Right atrium auricular region (tissue), 2 donors: Measurements from ENCODE around the gene ALDH3A1. TPM values are rescaled to one million over a fixed set of nuclear protein-coding genes. Genes with fewer than 3 reads are reported as not detected.

ENCODE experiments used
- DNase-seq: peaks from one replicate; pipeline ENCODE4 v3.0.0-alpha.2; 2019; ENCODE audit warnings: low spot score
- H3K27ac ChIP-seq, 2 donors: fragments of 200-600 bp; sonication (generic); 1 replicate in 1 of 2; 2 replicates in 1 of 2; pipeline ENCODE4 v1.5.1; 2016 to 2019
- H3K27me3 ChIP-seq, 2 donors: fragments of 200-600 bp; sonication (generic); one replicate each; pipeline versions ENCODE4 v1.5.1 to v1.6.0; 2017 to 2019
- H3K36me3 ChIP-seq: fragments of 200-600 bp; sonication (generic); one replicate; pipeline ENCODE4 v1.5.1; 2016
- H3K4me1 ChIP-seq, 2 donors: fragments of 200-600 bp; sonication (generic); one replicate each; pipeline versions ENCODE4 v1.5.1 to v1.6.0; 2017 to 2019
- H3K4me3 ChIP-seq, 2 donors: fragments of 200-600 bp; sonication (generic); 1 replicate in 1 of 2; 2 replicates in 1 of 2; pipeline ENCODE4 v1.5.1; 2017 to 2019; ENCODE audit warnings: mild to moderate bottlenecking in 1 of 2, moderate library complexity in 1 of 2
- H3K9me3 ChIP-seq, 2 donors: fragments of 200-600 bp; sonication (generic); one replicate each; pipeline ENCODE4 v1.5.1; 2019
- total RNA-seq, 2 donors: library from RNA; depleted of rRNA; stranded (reverse); fragments of >200 nt; gene quantifications; one replicate each; pipeline ENCODE4 v1.1.0, GENCODE V29; 2016
- TF ChIP-seq, protein P1 (sequence below), 2 donors: fragments of 200-600 bp; sonication (generic); IDR thresholded peaks; one replicate each; pipeline ENCODE4 v1.5.1; 2019; ENCODE audit warnings: antibody characterized with exemption in 2 of 2

Gene ALDH3A1
- total RNA-seq, 2 donors from 2014 or later, result 0.22 to 1.8 TPM

DNA sequence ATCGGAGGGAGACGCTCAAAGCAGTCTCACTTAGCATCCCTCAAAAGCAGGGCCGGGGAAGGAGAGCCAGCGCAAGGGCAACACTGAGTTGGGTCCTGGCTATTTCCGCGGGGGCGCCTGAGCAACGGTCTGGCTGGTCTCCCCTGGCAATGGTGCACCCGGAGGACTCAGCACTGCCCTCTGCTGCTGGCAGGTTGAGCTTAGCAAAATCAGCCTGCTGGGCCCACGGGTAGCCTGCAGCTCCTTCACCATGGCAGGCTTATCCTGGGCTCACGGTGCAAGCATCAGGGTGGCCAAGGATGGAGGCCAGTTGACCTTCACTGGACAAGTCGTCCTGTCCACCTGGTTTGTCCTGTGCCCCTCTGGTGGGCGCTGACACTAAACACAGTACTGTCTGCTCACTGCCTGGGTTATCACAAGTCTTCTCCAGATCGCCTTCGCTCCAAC, 14.4 kb upstream of the ALDH3A1 start:
- Histone ChIP-seq H3K4me1 (peaks cover 0 to 7% of the 10 kb centered on the region in 2 donors), H3K27me3 (no peaks in the 10 kb centered on the region), H3K27ac (no peak overlapping the region), H3K36me3 (no peaks in the 10 kb centered on the region), H3K9me3 (no peaks in the 10 kb centered on the region), H3K4me3 (no peak overlapping the region)
- DNase-seq, result peak; percentile 73
- TF ChIP-seq, protein P1, sequence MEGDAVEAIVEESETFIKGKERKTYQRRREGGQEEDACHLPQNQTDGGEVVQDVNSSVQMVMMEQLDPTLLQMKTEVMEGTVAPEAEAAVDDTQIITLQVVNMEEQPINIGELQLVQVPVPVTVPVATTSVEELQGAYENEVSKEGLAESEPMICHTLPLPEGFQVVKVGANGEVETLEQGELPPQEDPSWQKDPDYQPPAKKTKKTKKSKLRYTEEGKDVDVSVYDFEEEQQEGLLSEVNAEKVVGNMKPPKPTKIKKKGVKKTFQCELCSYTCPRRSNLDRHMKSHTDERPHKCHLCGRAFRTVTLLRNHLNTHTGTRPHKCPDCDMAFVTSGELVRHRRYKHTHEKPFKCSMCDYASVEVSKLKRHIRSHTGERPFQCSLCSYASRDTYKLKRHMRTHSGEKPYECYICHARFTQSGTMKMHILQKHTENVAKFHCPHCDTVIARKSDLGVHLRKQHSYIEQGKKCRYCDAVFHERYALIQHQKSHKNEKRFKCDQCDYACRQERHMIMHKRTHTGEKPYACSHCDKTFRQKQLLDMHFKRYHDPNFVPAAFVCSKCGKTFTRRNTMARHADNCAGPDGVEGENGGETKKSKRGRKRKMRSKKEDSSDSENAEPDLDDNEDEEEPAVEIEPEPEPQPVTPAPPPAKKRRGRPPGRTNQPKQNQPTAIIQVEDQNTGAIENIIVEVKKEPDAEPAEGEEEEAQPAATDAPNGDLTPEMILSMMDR (IDR thresholded peaks at IDR 0.05), result peak; percentile 39 to 88

DNA sequence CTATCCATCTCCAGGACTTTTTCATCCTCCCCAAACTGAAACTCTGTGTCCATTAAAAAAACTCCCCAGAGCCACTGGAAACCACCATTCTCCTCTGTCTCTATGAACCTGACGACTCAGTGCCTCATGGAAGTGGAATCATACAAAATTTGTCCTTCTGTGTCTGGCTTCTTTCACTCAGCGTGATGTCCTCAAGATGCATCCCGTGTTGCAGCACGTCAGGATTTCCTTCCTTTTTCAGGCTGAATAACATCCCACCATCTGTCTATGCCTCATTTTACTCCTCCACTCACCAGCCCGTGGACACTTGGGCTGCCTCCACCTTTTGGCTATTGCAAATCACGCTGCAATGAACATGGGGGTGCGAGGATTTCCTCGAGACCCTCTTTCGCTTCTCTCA, 12.6 kb upstream of the ALDH3A1 start:
- no peak for DNase-seq
- H3K36me3 ChIP-seq, result no peaks in the 10 kb centered on the region
- no peak overlapping the region for H3K4me3 ChIP-seq
- TF ChIP-seq, protein P1 (IDR thresholded peaks at IDR 0.05), result no peak
- no peak overlapping the region for H3K27ac ChIP-seq
- no peaks in the 10 kb centered on the region for H3K9me3 ChIP-seq
- H3K27me3 ChIP-seq, result no peaks in the 10 kb centered on the region
- peaks cover 0 to 7% of the 10 kb centered on the region in 2 donors for H3K4me1 ChIP-seq

DNA sequence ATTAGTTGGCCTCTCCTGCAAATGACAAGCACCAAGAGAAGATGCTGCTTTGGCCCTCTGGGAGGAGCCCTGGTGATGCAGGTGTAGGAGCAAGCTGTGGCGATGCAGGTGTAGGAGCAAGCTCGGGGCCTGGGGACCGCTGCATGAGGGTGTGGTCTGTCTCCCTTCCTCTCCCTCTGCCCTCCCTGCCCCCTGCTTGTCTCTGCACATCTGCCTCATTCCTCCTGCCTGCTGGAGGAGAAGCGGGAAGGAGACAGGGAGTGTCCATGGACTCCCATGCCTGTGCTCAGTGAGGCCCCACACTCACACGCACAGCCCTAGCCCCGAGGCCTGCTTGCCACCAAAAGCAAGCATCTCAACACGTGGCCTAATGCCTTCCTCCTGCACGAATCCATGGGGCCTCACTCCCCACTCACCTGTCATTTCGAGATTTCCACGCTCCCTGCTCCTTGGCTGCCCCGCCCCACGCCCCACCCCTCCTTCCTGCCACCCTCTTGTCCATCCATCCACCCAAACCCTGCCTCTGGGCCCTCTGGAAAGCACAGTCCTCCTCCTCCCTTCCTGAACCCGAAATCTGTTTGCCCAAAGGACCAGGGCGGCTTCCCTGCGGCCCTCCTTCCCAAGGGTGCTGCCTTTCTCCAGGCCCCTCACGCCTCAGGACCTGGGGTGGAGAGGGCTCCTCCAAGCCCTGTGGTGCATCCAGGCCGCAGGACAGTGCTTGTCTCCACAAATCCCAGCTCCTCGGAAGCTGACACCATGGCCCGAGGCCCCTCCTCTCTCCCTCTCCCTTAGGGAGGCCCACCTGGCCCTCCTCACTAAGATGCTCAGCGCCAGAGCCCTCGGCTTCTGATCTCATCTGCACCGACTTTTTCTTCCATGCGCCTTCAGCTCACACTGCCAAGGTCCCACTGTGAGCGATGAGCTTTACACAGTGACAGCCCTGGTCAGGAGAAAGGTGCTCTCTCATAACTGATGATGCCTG, 11.8 kb upstream of the ALDH3A1 start:
- peaks cover 0 to 7% of the 10 kb centered on the region in 2 donors for H3K4me1 ChIP-seq
- TF ChIP-seq, protein P1 (IDR thresholded peaks at IDR 0.05), result no peak
- H3K27ac ChIP-seq, result no peak overlapping the region
- H3K9me3 ChIP-seq, result no peaks in the 10 kb centered on the region
- no peak overlapping the region for H3K4me3 ChIP-seq
- H3K27me3 ChIP-seq, result no peaks in the 10 kb centered on the region
- DNase-seq, result no peak
- H3K36me3 ChIP-seq, result no peaks in the 10 kb centered on the region

DNA sequence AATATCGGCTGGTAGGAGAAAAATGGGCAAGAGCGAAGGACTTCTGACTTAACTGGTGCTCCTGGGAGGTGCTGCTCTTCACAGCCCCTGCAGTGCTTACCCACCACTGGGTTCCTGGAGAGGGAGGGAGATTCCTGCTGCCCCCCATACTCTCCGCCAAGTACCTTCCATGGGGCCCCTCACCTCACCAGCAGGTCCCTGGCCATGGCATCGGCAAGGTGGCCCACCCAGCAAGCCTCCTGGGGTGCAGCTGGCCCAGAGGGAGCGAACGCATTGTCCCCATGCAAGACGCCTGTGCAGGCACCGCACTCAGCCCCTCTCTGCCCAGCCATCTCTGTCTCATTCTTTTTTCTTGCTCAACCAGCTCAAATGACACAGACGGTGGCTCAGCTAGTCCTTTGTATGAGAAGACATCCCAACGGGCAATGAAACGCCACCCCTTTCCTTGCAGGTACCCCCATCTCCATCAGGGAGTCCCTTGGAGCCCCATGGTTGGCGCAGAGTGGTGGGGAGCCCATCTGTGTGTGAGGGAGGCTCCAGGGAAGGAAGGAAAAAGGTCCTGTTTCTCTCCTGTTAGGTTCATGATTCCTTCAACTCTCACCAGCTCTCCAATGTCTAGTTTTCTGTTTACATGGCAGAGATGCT, 9.6 kb upstream of the ALDH3A1 start:
- no peak overlapping the region for H3K27ac ChIP-seq
- TF ChIP-seq, protein P1 (IDR thresholded peaks at IDR 0.05), result no peak
- peaks cover 0 to 8% of the 10 kb centered on the region in 2 donors for H3K4me1 ChIP-seq
- H3K36me3 ChIP-seq, result no peaks in the 10 kb centered on the region
- H3K4me3 ChIP-seq, result no peak overlapping the region
- DNase-seq, result no peak
- H3K27me3 ChIP-seq, result no peaks in the 10 kb centered on the region
- no peaks in the 10 kb centered on the region for H3K9me3 ChIP-seq

DNA sequence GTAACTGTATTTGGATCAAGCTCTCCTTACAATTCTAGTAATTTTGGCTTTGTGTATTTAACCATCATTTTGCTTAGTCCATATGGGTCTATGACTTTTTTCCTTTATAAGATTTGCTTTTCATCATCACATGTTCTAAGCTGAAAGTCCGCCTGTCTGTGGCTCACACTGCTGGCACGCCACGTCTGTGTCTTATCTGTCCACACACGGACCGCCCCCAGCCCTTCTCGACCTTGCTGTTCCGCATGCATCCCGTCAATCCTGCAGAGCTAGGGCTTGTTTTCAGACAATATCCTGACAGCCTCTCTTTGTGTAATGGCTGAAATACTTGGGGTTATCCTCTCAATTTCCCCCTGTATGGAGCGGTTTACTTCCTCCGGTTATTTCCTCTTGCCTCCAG, 8.4 kb upstream of the ALDH3A1 start:
- no peak for DNase-seq
- TF ChIP-seq, protein P1 (IDR thresholded peaks at IDR 0.05), result no peak
- Histone ChIP-seq H3K9me3 (no peaks in the 10 kb centered on the region), H3K4me1 (peaks cover 0 to 5% of the 10 kb centered on the region in 2 donors), H3K27me3 (no peaks in the 10 kb centered on the region), H3K27ac (no peak overlapping the region), H3K4me3 (no peak overlapping the region), H3K36me3 (no peaks in the 10 kb centered on the region)
